Stimulated activated naive CD8-positive, alpha-beta T cell treated with anti-CD3 and anti-CD28 coated beads, Interleukin-15, amount 100 ng/mL, for 72 hours (primary cell): ENCODE data around the gene SHC2.

Experiments
- ATAC-seq: fragments of 150-1000 bp; cut with Tn5 transposase; 2 replicates; pipeline ENCODE4 v1.10.0; 2021; ENCODE audit warnings: mild to moderate bottlenecking, moderate library complexity
- DNase-seq, 2 donors: peaks; one replicate each; pipeline ENCODE4 v3.0.0; 2021 to 2022
- H3K27ac Mint-ChIP-seq, 2 donors: one replicate each; pipeline ENCODE4 v1.8.0; 2022; ENCODE audit warnings: mild to moderate bottlenecking in 2 of 2, mixed read lengths in 2 of 2, moderate library complexity in 2 of 2
- H3K27me3 Mint-ChIP-seq: one replicate; pipeline ENCODE4 v1.8.0; 2022; ENCODE audit warnings: mixed read lengths
- H3K4me1 Mint-ChIP-seq: one replicate; pipeline ENCODE4 v1.8.0; 2022; ENCODE audit warnings: mild to moderate bottlenecking, mixed read lengths
- H3K4me3 Mint-ChIP-seq, 2 donors: one replicate each; pipeline ENCODE4 v1.8.0; 2022; ENCODE audit warnings: mild to moderate bottlenecking in 2 of 2, mixed read lengths in 2 of 2, moderate library complexity in 1 of 2
- H3K9me3 Mint-ChIP-seq, 2 donors: one replicate each; pipeline ENCODE4 v1.8.0; 2022; ENCODE audit warnings: mixed read lengths in 2 of 2

SHC2 gene, protein sequence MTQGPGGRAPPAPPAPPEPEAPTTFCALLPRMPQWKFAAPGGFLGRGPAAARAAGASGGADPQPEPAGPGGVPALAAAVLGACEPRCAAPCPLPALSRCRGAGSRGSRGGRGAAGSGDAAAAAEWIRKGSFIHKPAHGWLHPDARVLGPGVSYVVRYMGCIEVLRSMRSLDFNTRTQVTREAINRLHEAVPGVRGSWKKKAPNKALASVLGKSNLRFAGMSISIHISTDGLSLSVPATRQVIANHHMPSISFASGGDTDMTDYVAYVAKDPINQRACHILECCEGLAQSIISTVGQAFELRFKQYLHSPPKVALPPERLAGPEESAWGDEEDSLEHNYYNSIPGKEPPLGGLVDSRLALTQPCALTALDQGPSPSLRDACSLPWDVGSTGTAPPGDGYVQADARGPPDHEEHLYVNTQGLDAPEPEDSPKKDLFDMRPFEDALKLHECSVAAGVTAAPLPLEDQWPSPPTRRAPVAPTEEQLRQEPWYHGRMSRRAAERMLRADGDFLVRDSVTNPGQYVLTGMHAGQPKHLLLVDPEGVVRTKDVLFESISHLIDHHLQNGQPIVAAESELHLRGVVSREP

DNA sequence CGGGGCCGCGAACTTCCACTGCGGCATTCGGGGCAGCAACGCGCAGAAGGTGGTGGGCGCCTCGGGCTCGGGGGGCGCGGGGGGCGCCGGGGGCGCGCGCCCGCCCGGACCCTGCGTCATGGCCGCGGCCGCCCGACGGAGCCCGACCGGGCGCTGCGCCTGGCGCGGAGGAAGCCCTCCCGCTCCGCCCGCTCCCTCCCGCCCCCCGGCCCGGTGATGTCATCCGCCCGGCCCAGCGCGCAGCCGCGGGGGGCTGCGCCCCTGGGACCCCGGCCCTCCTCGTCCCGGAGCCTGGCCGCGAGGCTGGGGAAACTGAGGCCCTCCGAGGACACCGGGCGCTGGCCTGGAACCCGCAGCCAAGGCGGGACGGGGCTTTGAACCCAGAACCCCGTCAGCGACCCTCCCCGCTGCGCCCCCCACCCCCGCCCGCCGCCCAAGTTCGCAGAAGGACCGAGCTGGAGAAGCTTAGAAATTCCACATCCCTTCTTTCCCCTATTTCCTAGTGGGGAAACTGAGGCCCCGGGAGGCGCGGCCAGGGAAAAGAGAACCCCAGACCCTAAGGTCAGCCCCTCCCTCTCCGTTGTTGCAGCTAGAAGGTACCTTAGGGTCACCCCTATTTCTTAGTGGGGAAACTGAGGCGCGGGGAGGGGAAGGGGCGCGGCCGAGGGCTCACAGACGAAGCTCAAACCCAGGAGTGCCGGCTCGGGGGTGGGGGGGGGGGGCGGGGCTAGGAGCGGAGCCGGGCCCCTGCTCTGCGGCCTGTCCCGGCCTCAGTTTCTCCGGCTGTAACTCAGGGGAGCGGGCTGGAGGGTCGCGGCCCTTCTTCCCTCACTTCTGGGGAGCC lies at the start of gene SHC2:
Gene SHC2 (minus strand): TSS at position 157 of the 844 bp plus-strand sequence. CDS start 37 bp downstream, at position 120.
- DNase-seq (no peak), ATAC-seq (no peak)
- peaks cover 28% of the 10 kb centered on the region for H3K27me3 Mint-ChIP-seq
- peak within 1 kb of the TSS; percentile 59 to 83 for H3K4me3 Mint-ChIP-seq
- peaks cover 6 to 14% of the 10 kb centered on the region in 2 donors for H3K9me3 Mint-ChIP-seq
- no peak within 1 kb of the TSS for H3K27ac Mint-ChIP-seq
- peaks cover 6% of the 10 kb centered on the region for H3K4me1 Mint-ChIP-seq

DNA sequence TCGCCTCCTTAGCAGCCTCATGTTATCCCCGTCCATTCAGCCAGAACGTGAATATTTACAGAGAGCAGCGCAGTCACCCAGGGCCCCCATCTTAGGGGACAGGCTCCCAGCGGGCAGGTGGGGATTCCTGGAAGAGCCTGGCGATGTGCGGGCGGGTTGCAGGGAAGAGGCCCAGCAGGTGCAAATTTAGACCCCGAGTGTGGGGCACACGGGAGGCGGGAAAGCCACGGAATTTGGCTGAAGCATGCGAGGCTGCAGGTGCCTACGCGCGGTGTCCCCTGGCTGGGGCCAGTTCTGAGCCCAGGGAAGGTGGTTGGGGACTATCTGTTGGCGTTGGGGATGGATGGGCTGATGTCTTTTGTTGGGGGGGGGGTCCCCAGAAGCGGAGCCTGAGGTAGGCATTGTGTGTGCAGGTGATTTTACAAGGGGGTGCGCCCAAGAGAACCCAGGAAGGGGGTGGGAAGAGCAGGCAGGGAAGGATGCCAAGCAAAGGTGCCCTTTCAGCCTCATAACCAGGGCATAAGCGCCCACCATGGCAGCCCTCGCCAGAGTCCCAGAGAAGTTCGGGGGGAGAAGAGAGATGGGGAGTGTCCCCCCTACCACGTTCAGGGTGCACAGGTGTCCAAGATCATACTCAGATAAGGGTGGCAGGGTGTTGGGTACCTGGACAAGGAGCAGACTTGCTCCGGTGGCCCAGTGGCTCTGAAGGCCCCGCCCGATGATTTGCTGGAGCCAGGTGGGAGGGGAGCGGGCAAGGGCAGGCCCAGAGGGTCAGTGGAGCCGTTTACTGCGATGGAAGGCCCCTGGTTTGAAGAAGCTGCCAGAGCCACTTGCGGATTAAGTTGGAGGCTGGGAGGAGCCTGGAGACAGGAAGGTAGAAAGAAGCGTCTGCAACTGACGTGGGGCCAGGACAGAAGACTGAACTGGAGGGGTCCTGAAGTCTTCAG lies 47.6 kb upstream of the SHC2 start:
- Mint-ChIP-seq H3K9me3 (no peaks in the 10 kb centered on the region), H3K27ac (peak overlapping the region; percentile 100), H3K4me1 (peaks cover 57% of the 10 kb centered on the region), H3K4me3 (peak overlapping the region; percentile 81 to 95), H3K27me3 (no peaks in the 10 kb centered on the region)
- ATAC-seq (no peak), DNase-seq (no peak)

DNA sequence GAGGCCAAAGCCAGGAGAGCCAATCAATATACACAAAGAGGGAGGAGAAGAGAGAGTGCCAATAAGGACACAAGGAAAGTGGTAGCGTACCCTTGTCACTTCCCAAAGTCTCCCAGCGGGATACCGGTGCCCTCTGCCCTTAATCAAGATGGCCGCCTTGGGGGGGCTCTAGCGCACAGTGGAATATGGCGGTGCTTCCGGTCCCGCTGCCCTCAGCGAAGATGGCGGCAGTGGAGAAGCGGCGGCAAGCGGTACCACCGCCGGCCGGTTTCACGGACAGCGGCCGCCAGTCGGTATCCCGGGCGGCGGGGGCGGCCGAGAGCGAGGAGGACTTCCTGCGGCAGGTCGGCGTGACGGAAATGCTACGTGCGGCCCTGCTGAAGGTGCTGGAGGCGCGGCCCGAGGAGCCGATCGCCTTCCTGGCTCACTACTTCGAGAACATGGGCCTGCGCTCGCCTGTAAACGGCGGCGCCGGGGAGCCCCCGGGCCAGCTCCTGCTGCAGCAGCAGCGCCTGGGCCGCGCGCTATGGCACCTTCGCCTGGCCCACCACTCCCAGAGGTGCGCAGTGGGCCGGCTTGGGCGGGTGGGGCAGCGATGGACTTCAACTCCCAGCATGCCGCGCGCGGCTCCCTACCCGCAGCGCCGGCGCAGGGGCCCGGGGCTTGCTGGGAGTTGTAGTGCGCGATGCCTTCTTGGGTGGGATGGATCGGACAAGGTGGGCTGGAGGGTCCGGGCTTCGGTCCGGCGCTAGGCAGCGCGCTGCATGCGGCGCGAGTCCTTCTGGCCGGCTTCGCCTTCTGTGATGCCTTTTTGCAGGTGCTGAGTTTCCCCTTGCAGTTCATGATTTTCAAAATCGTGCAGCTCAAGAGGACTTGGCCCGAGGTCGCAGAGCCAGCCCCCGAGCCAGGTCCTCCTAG lies 46.7 kb upstream of the SHC2 start, which contains the start of gene TPGS1:
Gene TPGS1 (plus strand): TSS at position 212 of the 918 bp plus-strand sequence. CDS start 10 bp downstream, at position 222.
- H3K4me1 Mint-ChIP-seq = peaks cover 62% of the 10 kb centered on the region
- H3K27me3 Mint-ChIP-seq = no peaks in the 10 kb centered on the region

DNA sequence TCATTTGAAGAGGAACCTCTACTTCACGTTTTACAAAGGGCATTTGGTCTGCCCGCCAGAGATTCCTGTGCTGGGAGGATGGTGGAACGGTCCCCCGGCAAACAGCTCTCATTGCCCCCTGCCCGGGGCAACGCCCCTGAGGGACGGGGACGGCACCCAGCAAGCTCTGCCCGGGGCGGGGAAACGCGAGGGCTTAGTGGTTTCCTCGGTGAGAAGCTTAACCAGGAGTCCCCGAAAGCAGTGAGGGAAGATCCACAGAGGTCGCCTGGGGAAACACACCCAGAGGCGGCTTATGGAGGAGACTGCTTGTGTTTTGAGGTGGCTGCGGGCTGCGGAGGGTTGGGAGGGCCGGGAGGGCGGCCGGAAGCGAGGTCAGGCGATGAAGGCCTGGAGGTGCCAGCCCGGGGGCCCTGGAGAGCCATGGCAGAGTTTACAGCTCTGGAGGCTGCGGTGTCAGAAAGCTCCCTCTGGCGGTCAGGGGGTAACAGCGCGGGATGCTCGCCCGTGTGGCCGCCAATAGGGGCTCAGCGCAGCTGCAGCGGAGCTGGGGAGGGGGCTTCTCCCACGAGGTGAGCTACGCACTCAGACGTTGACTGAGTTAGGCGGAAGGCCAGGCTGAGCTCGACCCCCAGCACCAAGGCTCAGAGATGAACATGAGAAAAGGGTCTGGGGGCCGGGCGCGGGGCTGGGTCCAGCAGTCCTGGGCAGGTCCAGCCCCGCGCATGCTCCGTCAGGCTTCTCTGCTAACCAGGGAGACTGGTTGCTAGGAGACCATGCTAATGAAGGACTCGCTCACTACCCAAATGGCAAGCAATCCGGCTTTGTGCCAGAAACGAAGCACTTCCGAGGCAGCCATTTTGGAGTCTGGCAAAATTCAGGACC lies 45.8 kb upstream of the SHC2 start:
- no peaks in the 10 kb centered on the region for H3K27me3 Mint-ChIP-seq
- H3K9me3 Mint-ChIP-seq = no peaks in the 10 kb centered on the region
- ATAC-seq (peak; percentile 75), DNase-seq (peak; percentile 95 to 96)
- H3K27ac Mint-ChIP-seq = peak overlapping the region; percentile 100
- peaks cover 54% of the 10 kb centered on the region for H3K4me1 Mint-ChIP-seq
- H3K4me3 Mint-ChIP-seq = peak overlapping the region; percentile 81 to 95

More for the DNA sequence above, 46.7 kb upstream of the SHC2 start, which contains the start of gene TPGS1:
- peak within 1 kb of the TSS; percentile 81 to 95 for H3K4me3 Mint-ChIP-seq
- H3K9me3 Mint-ChIP-seq = no peaks in the 10 kb centered on the region
- DNase-seq = peak; percentile 90 to 91
- ATAC-seq = peak; percentile 60
- H3K27ac Mint-ChIP-seq = peak within 1 kb of the TSS; percentile 100

DNA sequence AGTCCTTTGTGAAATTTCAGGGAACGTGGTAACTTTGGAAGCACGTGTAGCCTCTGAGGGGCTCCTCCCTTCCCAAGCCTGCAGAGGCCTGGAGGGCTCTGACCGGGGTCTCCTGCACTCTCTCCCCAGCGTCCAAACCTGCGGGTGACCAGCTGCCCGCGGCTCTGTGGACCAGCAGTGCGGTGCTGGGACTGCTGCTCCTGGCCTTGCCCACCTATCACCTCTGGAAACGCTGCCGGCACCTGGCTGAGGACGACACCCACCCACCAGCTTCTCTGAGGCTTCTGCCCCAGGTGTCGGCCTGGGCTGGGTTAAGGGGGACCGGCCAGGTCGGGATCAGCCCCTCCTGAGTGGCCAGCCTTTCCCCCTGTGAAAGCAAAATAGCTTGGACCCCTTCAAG lies 43.8 kb upstream of the SHC2 start:
- ATAC-seq = no peak
- DNase-seq = no peak
- Mint-ChIP-seq H3K9me3 (no peaks in the 10 kb centered on the region), H3K27me3 (peaks cover 2% of the 10 kb centered on the region), H3K27ac (no peak overlapping the region), H3K4me3 (no peak overlapping the region), H3K4me1 (peaks cover 34% of the 10 kb centered on the region)

DNA sequence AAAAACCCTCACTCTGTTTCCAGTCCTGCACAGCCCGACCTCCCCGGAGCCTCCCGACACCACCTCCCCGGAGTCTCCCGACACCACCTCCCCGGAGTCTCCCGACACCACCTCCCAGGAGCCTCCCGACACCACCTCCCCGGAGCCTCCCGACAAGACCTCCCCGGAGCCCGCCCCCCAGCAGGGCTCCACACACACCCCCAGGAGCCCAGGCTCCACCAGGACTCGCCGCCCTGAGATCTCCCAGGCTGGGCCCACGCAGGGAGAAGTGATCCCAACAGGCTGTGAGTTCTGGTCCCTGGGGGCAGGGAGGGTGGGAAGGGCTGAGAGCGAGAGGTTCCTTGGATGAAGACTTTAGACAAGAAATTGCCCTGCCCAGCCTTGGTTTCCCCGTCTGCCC lies 40.8 kb upstream of the SHC2 start:
- peaks cover 23% of the 10 kb centered on the region for H3K27me3 Mint-ChIP-seq
- peaks cover 23% of the 10 kb centered on the region for H3K4me1 Mint-ChIP-seq

DNA sequence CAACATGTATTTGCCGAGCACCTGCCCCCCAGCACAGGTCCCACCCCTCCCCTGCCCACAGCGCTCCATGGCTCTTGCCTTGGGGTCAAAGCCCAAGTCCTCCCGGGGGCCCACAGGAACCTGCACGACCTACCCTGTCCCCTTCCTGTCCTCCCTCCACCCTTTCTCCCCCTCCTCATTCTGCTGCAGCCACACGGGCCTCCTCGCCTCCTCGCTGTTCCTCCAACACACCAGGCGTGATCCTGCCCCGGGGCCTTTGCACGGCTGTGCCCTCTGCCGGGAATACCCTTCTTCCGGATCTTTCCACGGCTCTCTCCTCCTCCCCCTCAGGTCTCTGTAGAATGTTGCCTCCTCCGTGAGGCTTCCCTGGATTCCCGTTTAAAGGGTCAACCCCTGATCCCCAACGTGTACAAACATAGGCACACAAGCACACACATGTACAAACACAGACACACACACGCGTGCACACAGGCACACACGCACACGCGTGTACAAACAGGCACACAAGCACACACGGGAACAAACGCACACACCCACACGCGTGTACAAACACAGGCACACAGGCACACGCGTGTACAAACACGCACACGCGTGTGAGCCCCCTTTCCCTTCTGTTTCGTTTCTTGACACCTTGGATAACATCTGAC lies 38.3 kb upstream of the SHC2 start:
- H3K27me3 Mint-ChIP-seq = peaks cover 35% of the 10 kb centered on the region
- H3K4me1 Mint-ChIP-seq = peaks cover 27% of the 10 kb centered on the region
- no peaks in the 10 kb centered on the region for H3K9me3 Mint-ChIP-seq
- H3K4me3 Mint-ChIP-seq = no peak overlapping the region
- DNase-seq = no peak
- no peak for ATAC-seq
- no peak overlapping the region for H3K27ac Mint-ChIP-seq

More for the DNA sequence above, 40.8 kb upstream of the SHC2 start:
- DNase-seq (no peak), ATAC-seq (no peak)
- Mint-ChIP-seq H3K9me3 (no peaks in the 10 kb centered on the region), H3K27ac (no peak overlapping the region), H3K4me3 (no peak overlapping the region)

DNA sequence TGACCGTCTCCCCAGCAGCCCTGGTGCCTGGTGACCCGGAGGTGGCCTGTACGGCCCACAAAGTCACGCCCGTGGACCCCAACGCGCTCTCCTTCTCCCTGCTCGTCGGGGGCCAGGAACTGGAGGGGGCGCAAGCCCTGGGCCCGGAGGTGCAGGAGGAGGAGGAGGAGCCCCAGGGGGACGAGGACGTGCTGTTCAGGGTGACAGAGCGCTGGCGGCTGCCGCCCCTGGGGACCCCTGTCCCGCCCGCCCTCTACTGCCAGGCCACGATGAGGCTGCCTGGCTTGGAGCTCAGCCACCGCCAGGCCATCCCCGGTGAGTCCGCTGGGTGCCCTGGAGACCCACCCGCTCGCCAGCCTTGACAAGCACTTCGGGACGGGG lies 37.7 kb upstream of the SHC2 start:
- peaks cover 41% of the 10 kb centered on the region for H3K27me3 Mint-ChIP-seq
- no peak overlapping the region for H3K27ac Mint-ChIP-seq
- ATAC-seq (peak; percentile 11), DNase-seq (no peak)
- H3K9me3 Mint-ChIP-seq = no peaks in the 10 kb centered on the region
- peak overlapping the region in 1 of 2 donors; percentile 63 for H3K4me3 Mint-ChIP-seq
- H3K4me1 Mint-ChIP-seq = peaks cover 32% of the 10 kb centered on the region

DNA sequence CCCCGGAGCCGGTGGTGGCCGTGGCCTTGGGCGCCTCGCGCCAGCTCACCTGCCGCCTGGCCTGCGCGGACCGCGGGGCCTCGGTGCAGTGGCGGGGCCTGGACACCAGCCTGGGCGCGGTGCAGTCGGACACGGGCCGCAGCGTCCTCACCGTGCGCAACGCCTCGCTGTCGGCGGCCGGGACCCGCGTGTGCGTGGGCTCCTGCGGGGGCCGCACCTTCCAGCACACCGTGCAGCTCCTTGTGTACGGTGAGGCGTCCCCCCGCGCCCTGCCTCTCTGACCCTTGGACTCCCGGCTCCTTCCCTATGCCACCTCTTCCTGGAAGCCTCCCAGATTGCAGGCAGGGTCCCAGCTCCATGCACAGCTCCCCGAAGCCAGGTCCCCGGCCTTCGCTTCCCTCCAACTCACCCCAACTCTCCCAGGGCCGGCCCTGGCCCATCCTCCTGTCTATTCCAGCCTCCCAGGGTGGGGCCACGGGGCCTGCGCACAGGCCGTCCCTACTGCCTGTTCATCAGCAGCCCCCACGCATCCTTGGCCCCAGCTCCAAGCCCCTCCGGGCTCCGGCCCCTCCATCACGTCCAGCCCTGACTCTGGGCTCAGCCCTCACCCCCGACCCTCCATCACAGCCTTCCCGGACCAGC lies 37.2 kb upstream of the SHC2 start:
- peak; percentile 39 for ATAC-seq
- Mint-ChIP-seq H3K9me3 (no peaks in the 10 kb centered on the region), H3K27me3 (peaks cover 42% of the 10 kb centered on the region), H3K4me3 (peak overlapping the region; percentile 23 to 63), H3K4me1 (peaks cover 31% of the 10 kb centered on the region), H3K27ac (no peak overlapping the region)
- no peak for DNase-seq

DNA sequence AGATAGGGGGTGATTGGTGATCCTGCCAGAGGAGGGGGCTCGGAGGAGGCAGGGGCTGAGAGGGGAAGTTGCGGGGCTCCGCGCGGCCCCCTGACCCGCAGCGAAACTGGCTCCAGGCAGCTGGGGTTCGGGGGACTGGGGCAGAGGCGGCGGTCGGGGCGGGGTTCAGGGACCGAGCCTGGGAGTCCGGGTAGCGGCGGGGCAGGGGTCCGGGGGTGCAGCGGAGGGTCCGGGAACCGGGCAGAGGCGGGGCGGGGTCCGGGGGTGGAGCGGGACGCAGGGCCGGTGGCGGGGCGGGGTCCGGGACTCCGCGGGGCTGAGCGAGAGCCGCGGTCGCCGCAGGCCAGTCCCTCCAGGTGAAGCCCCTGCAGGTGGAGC lies 36.6 kb upstream of the SHC2 start:
- no peak overlapping the region for H3K4me3 Mint-ChIP-seq
- peak; percentile 8 for ATAC-seq

DNA sequence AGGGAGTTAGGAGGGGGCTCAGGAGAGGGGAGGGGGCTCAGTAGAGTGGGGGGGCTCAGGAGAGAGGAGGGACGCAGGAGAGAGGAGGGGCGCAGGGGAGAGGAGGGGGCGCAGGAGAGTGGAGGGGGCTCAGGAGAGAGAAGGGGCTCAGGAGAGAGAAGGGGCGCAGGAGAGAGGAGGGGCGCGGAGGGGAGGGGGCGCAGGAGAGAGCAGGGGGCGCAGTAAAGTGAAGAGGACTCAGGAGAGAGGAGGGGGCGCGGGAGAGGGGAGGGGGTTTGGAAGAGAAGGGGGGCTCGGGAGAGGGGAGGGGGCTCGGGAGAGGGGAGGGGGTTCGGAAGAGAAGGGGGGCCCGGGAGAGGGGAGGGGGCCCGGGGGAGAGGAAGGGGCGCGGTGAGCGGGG lies 36.2 kb upstream of the SHC2 start:
- ATAC-seq (no peak), DNase-seq (no peak)
- peaks cover 42% of the 10 kb centered on the region for H3K27me3 Mint-ChIP-seq
- peaks cover 25% of the 10 kb centered on the region for H3K4me1 Mint-ChIP-seq
- no peaks in the 10 kb centered on the region for H3K9me3 Mint-ChIP-seq
- H3K4me3 Mint-ChIP-seq = no peak overlapping the region
- H3K27ac Mint-ChIP-seq = no peak overlapping the region

More for the DNA sequence above, 36.6 kb upstream of the SHC2 start:
- H3K9me3 Mint-ChIP-seq = no peaks in the 10 kb centered on the region
- peaks cover 42% of the 10 kb centered on the region for H3K27me3 Mint-ChIP-seq
- DNase-seq = no peak
- no peak overlapping the region for H3K27ac Mint-ChIP-seq
- peaks cover 26% of the 10 kb centered on the region for H3K4me1 Mint-ChIP-seq

DNA sequence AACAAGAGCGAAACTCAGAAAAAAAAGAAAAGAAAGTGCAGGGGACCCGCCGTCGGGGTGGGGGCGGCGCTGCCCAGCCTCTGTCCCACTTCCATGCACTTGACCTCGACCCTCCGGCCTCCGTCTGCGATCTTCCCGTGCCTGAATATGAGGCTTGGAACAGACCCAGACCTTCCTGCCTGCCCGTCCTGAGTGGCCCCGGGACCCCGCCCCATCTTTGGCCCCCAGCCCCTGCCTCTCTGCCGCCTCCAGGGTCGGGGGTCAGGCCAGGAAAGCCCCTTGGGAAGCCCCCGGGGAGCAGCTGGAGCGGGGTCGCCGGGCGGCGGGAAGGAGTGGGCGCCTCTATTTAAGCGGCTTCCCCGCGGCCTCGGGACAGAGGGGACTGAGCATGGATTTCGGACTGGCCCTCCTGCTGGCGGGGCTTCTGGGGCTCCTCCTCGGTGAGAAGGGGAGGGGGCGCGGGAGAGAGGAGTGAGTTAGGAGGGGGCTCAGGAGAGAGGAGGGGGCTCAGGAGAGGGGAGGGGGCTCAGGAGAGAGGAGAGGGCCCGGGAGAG lies 35.4 kb upstream of the SHC2 start, which contains the start of gene MADCAM1:
Gene MADCAM1 (plus strand): TSS at position 375 of the 554 bp plus-strand sequence. CDS start 14 bp downstream, at position 389.
- Mint-ChIP-seq H3K27ac (no peak within 1 kb of the TSS), H3K9me3 (no peaks in the 10 kb centered on the region), H3K4me1 (peaks cover 25% of the 10 kb centered on the region), H3K4me3 (peak within 1 kb of the TSS in 1 of 2 donors; percentile 45), H3K27me3 (peaks cover 42% of the 10 kb centered on the region)
- no peak for ATAC-seq
- DNase-seq = no peak
